ENCODE data around the gene ABI3. TPM values are rescaled to one million over a fixed set of nuclear protein-coding genes. Genes with fewer than 3 reads are reported as not detected.

The ABI3 gene
- total RNA-seq, 1 donor from 2014 or later = not detected

DNA sequence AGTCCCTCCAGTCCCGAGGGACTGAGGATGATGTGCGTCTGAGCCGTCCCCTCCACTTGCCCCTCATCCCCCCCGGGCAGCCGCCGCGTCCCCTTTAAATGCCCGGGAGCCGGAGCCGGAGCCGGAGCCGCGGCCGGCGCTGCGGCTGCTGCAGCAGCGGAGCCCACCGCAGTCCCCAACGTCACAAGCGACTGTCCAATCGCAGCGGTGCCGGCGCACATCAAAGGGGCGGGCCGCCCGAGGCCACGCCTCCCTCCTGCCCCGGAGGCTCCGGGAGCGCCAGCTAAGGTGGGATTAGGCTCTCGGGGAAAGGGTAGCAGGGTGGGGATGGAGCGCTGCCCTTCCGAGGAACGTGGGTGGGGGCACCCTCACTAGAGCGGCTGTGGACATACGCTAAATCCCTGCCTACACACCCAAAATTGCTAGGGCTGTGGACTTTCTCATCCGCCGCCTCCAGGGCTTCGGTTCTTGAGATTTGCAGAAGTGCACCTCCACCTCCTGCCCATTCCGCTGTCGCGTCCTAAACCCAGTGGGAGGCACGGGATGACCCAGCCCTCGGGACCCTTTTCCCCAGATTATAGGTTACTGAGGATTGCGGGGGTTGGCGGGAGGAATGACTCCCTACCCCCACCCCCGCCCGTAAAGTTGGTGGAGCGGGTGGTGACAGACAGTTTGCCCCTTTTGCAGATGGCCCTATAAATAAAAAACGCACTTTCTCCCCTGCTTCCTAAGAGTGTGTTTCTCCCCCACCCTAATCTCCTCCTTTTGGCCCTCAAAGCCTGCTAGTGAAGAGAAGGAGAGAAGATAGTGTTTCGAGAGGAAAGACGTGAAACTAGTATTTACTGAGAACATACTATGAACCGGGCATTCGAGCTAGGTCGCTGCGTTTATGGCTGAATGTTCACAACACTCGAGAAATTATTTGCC, 20.4 kb downstream of the ABI3 start, which contains the start of gene PHOSPHO1:
TSS of gene PHOSPHO1 (minus strand) at position 152 of the 927 bp plus-strand sequence. CDS start 4,096 bp downstream, outside the sequence.
- Histone ChIP-seq H3K79me2 (ENCODE audit: low read depth) (no peaks in the 10 kb centered on the region), H3K9me3 (ENCODE audit: low read depth) (no peaks in the 10 kb centered on the region), H3K27ac (no peak within 1 kb of the TSS), H3K4me1 (no peaks in the 10 kb centered on the region), H3K36me3 (no peaks in the 10 kb centered on the region), H3K4me2 (peak within 1 kb of the TSS; percentile 82), H3F3A (ENCODE audit: low read depth) (peaks cover 7% of the 10 kb centered on the region), H2AFZ (replicated peaks) (peak within 1 kb of the TSS; percentile 87), H3K4me3 (peak within 1 kb of the TSS; percentile 55), H3K27me3 (peaks cover 73% of the 10 kb centered on the region), H4K20me1 (ENCODE audit: low read depth) (no peaks in the 10 kb centered on the region), H3K9ac (no peak within 1 kb of the TSS)
- Mint-ChIP-seq H3K36me3 (no peaks in the 10 kb centered on the region), H3K4me1 (peaks cover 11% of the 10 kb centered on the region), H3K27me3 (ENCODE audit: insufficient read depth, low read depth) (peaks cover 45% of the 10 kb centered on the region), H3K9me3 (no peaks in the 10 kb centered on the region), H3K27ac (no peak within 1 kb of the TSS), H3K4me3 (peak within 1 kb of the TSS; percentile 83)
- TF ChIP-seq EZH2phosphoT487 (IDR thresholded peaks at IDR 0.05) (no peak), EZH2 (IDR thresholded peaks at IDR 0.05) (peak; percentile 30), CTCF (IDR thresholded peaks at IDR 0.05) (no peak)
- peak; percentile 96 for DNase-seq (ENCODE audit: low spot score)

GRCh38 chr17:49231563-49231894, 21.0 kb downstream of the ABI3 start:
- TF ChIP-seq EZH2 (IDR thresholded peaks at IDR 0.05) (no peak), CTCF (IDR thresholded peaks at IDR 0.05) (no peak), EZH2phosphoT487 (IDR thresholded peaks at IDR 0.05) (no peak)
- Histone ChIP-seq H3K79me2 (ENCODE audit: low read depth) (no peaks in the 10 kb centered on the region), H2AFZ (replicated peaks) (no peak overlapping the region), H3K36me3 (no peaks in the 10 kb centered on the region), H3K9me3 (ENCODE audit: low read depth) (no peaks in the 10 kb centered on the region), H3F3A (ENCODE audit: low read depth) (peaks cover 7% of the 10 kb centered on the region), H3K27me3 (peaks cover 66% of the 10 kb centered on the region), H3K4me3 (no peak overlapping the region), H3K4me2 (peak overlapping the region; percentile 82), H3K9ac (no peak overlapping the region), H3K4me1 (no peaks in the 10 kb centered on the region), H4K20me1 (ENCODE audit: low read depth) (no peaks in the 10 kb centered on the region), H3K27ac (no peak overlapping the region)
- H3K27me3 Mint-ChIP-seq (ENCODE audit: insufficient read depth, low read depth) = peaks cover 40% of the 10 kb centered on the region
- no peak for DNase-seq (ENCODE audit: low spot score)
- no peak overlapping the region for H3K27ac Mint-ChIP-seq
- H3K9me3 Mint-ChIP-seq = no peaks in the 10 kb centered on the region
- peak overlapping the region; percentile 83 for H3K4me3 Mint-ChIP-seq
- H3K4me1 Mint-ChIP-seq = peaks cover 11% of the 10 kb centered on the region
- no peaks in the 10 kb centered on the region for H3K36me3 Mint-ChIP-seq

DNA sequence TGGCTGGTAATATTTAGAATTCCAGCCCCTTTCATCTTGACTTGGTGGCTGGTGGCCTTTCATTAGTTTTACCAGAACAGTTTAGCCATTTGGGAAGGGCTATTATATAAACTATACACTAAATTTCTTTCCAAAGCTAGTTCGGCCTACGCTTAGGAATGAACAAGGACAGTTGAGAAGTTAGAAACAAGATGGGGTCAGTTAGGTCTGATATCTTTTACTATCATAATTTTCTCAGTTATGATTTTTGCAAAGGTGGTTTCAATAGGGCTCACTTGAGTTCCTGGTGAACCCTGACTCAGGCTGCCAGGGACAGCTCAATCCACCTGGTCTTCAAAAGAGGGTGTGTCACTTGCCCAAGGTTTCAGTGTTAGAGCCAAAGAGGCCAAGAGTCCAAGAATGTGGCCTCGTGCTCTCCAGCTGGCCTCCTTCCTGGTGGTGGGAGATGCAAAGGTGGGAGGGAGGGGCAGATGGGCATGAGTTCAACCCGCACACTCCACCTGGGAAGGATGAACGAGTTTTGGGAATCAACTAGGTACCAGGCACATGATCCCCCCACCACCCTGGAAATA, 24.1 kb downstream of the ABI3 start:
- Mint-ChIP-seq H3K4me3 (no peak overlapping the region), H3K9me3 (no peaks in the 10 kb centered on the region), H3K36me3 (no peaks in the 10 kb centered on the region), H3K4me1 (peaks cover 3% of the 10 kb centered on the region), H3K27ac (no peak overlapping the region), H3K27me3 (ENCODE audit: insufficient read depth, low read depth) (peaks cover 16% of the 10 kb centered on the region)
- Histone ChIP-seq H3K4me3 (no peak overlapping the region), H4K20me1 (ENCODE audit: low read depth) (no peaks in the 10 kb centered on the region), H3K4me1 (no peaks in the 10 kb centered on the region), H2AFZ (replicated peaks) (no peak overlapping the region), H3K27me3 (peaks cover 36% of the 10 kb centered on the region), H3K79me2 (ENCODE audit: low read depth) (no peaks in the 10 kb centered on the region), H3K9me3 (ENCODE audit: low read depth) (no peaks in the 10 kb centered on the region), H3K9ac (no peak overlapping the region), H3F3A (ENCODE audit: low read depth) (no peaks in the 10 kb centered on the region), H3K36me3 (no peaks in the 10 kb centered on the region), H3K27ac (no peak overlapping the region), H3K4me2 (no peak overlapping the region)
- no peak for DNase-seq (ENCODE audit: low spot score)
- TF ChIP-seq EZH2 (IDR thresholded peaks at IDR 0.05) = no peak
- TF ChIP-seq CTCF (IDR thresholded peaks at IDR 0.05) = no peak
- no peak for TF ChIP-seq EZH2phosphoT487 (IDR thresholded peaks at IDR 0.05)
